SK-N-SH treated with all-trans-retinoic acid at 6 μM for 48 hours (cell line): ENCODE data around the gene SPG21.

Source experiments
- ATAC-seq: fragments of 200-7000 bp; cut with Tn5 transposase; 3 replicates; pipeline ENCODE4 v1.9.1; 2020; ENCODE audit warnings: mild to moderate bottlenecking, moderate library complexity
- ARNTL ChIP-seq: fragments of 450-650 bp; formaldehyde crosslinking; IDR thresholded peaks from 2 replicates; pipeline ENCODE4 v1.5.0; 2020; ENCODE audit warnings: low read depth, mild to moderate bottlenecking, moderate library complexity, borderline replicate concordance
- BACH2 ChIP-seq: fragments of 250-450 bp; sonication (Bioruptor Pico); IDR thresholded peaks from 2 replicates; pipeline ENCODE4 v1.9.0; 2021; ENCODE audit warnings: mild to moderate bottlenecking, borderline replicate concordance
- CSDC2 ChIP-seq: fragments of 250-450 bp; sonication (Bioruptor Pico); IDR thresholded peaks from 2 replicates; pipeline ENCODE4 v1.5.0; 2020; ENCODE audit warnings: mild to moderate bottlenecking, moderate library complexity
- ESRRG ChIP-seq: fragments of 250-450 bp; sonication (Bioruptor Pico); IDR thresholded peaks from 2 replicates; pipeline ENCODE4 v1.6.1; 2021; ENCODE audit warnings: mild to moderate bottlenecking
- GLIS3 ChIP-seq: fragments of 250-450 bp; sonication (Bioruptor Pico); IDR thresholded peaks from 2 replicates; pipeline ENCODE4 v1.5.0; 2020; ENCODE audit warnings: mild to moderate bottlenecking, moderate library complexity
- ISL1 ChIP-seq: fragments of 250-450 bp; sonication (Bioruptor Pico); IDR thresholded peaks from 2 replicates; pipeline ENCODE4 v2.1.2; 2022; ENCODE audit warnings: mild to moderate bottlenecking, moderate library complexity
- OSR1 ChIP-seq: fragments of 250-450 bp; sonication (Bioruptor Pico); IDR thresholded peaks from 2 replicates; pipeline ENCODE4 v1.8.0; 2022; ENCODE audit warnings: moderate library complexity, mild to moderate bottlenecking, inconsistent platforms
- PPARA ChIP-seq: fragments of 250-450 bp; sonication (Bioruptor Pico); IDR thresholded peaks from 2 replicates; pipeline ENCODE4 v1.5.0; 2020; ENCODE audit warnings: mild to moderate bottlenecking, borderline replicate concordance
- SNAI2 ChIP-seq: fragments of 250-450 bp; sonication (Bioruptor Pico); IDR thresholded peaks from 2 replicates; pipeline ENCODE4 v1.5.0; 2020; ENCODE audit warnings: mild to moderate bottlenecking, moderate library complexity
- TCF4 ChIP-seq: fragments of 250-450 bp; sonication (Bioruptor Pico); IDR thresholded peaks from 2 replicates; pipeline ENCODE4 v1.8.0; 2021; ENCODE audit warnings: mild to moderate bottlenecking, moderate library complexity, borderline replicate concordance
- TOX ChIP-seq: fragments of 250-450 bp; sonication (Bioruptor Pico); IDR thresholded peaks from 2 replicates; pipeline ENCODE4 v1.8.0; 2021; ENCODE audit warnings: mild to moderate bottlenecking, moderate library complexity, borderline replicate concordance
- ZC3H10 ChIP-seq: fragments of 250-450 bp; sonication (Bioruptor Pico); IDR thresholded peaks from 2 replicates; pipeline ENCODE4 v1.5.1; 2021; ENCODE audit warnings: mild to moderate bottlenecking, moderate library complexity
- ZFP3 ChIP-seq: fragments of 250-450 bp; sonication (Bioruptor Pico); IDR thresholded peaks from 2 replicates; pipeline ENCODE4 v1.5.0; 2020; ENCODE audit warnings: mild to moderate bottlenecking, moderate library complexity
- ZFP30 ChIP-seq: fragments of 450-650 bp; formaldehyde crosslinking; IDR thresholded peaks from 2 replicates; pipeline ENCODE4 v1.5.0; 2022; ENCODE audit warnings: mild to moderate bottlenecking, moderate library complexity
- ZNF565 ChIP-seq: fragments of 450-650 bp; formaldehyde crosslinking; conservative IDR thresholded peaks from 2 replicates; pipeline ENCODE4 v1.5.0; 2020; ENCODE audit warnings: low read depth, mild to moderate bottlenecking, moderate library complexity
- ZNF70 ChIP-seq: fragments of 450-650 bp; formaldehyde crosslinking; IDR thresholded peaks from 2 replicates; pipeline ENCODE4 v1.5.0; 2020; ENCODE audit warnings: mild to moderate bottlenecking, moderate library complexity
- TF ChIP-seq, protein P1 (sequence below): fragments of 250-450 bp; sonication (Bioruptor Pico); IDR thresholded peaks from 2 replicates; pipeline ENCODE4 v1.5.1; 2020; ENCODE audit warnings: low read depth, mild to moderate bottlenecking, moderate library complexity
- TF ChIP-seq, protein P2 (sequence below): fragments of 250-450 bp; sonication (Bioruptor Pico); IDR thresholded peaks from 2 replicates; pipeline ENCODE4 v1.5.1; 2021; ENCODE audit warnings: mild to moderate bottlenecking, moderate library complexity
- TF ChIP-seq, protein P3 (sequence below): fragments of 250-450 bp; sonication (Bioruptor Pico); IDR thresholded peaks from 2 replicates; pipeline ENCODE4 v1.8.0; 2020; ENCODE audit warnings: mild to moderate bottlenecking, moderate library complexity, borderline replicate concordance
- TF ChIP-seq, protein P4 (sequence below): fragments of 250-450 bp; sonication (Bioruptor Pico); IDR thresholded peaks from 2 replicates; pipeline ENCODE4 v1.8.0; 2021; ENCODE audit warnings: low read depth, mild to moderate bottlenecking, moderate library complexity, borderline replicate concordance

SPG21 gene

DNA sequence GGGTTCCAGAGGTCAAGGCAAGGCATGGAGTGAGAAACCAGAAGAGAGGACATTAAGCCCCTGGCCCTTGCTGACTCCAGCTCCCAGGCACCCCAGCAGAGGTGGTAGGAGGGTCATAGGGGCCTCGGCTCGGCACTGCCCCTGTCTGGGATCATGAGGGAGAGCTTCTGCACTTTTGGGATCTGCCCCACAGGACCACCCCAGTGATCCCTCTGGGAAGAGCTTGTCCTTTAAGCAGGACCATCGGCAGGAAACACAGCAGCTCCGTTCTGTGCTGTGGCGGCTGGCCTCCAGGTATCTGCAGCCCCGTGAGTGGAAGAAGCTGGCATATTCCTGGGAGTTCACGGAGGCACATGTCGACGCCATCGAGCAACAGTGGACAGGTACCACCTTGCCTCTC is 42.5 kb downstream of the SPG21 start:
- ATAC-seq: no peak; the same call in 2 of the 3 replicates
- no peak for TF ChIP-seq ZNF70 (CRISPR knock-in tag)
- no peak for TF ChIP-seq ZFP30 (CRISPR knock-in tag)

DNA sequence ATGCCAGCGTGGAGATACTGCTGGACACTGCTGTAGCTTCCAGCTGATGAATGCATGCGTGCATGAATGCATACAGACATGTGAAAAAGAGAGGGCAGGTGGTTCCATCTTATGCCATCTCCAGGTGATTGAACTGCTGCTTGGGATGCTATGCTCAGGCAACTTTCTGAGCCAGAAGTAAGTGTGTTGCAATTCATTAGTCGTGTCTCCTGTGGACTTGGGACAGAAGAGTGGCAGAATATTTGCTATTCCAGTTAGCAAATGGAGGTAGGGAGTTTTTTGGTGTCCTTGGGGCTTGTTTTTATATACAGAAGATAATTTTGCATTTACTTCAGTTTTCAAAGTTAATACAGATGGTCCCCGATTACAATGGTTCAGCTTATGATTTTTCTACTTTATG is 44.8 kb downstream of the SPG21 start:
- ATAC-seq: no peak
- no peak for TF ChIP-seq TCF4 (CRISPR knock-in tag)
- TF ChIP-seq TOX (CRISPR knock-in tag): no peak
- TF ChIP-seq, protein P1, sequence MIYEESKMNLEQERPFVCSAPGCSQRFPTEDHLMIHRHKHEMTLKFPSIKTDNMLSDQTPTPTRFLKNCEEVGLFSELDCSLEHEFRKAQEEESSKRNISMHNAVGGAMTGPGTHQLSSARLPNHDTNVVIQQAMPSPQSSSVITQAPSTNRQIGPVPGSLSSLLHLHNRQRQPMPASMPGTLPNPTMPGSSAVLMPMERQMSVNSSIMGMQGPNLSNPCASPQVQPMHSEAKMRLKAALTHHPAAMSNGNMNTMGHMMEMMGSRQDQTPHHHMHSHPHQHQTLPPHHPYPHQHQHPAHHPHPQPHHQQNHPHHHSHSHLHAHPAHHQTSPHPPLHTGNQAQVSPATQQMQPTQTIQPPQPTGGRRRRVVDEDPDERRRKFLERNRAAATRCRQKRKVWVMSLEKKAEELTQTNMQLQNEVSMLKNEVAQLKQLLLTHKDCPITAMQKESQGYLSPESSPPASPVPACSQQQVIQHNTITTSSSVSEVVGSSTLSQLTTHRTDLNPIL (CRISPR knock-in tag): no peak
- TF ChIP-seq, protein P2, sequence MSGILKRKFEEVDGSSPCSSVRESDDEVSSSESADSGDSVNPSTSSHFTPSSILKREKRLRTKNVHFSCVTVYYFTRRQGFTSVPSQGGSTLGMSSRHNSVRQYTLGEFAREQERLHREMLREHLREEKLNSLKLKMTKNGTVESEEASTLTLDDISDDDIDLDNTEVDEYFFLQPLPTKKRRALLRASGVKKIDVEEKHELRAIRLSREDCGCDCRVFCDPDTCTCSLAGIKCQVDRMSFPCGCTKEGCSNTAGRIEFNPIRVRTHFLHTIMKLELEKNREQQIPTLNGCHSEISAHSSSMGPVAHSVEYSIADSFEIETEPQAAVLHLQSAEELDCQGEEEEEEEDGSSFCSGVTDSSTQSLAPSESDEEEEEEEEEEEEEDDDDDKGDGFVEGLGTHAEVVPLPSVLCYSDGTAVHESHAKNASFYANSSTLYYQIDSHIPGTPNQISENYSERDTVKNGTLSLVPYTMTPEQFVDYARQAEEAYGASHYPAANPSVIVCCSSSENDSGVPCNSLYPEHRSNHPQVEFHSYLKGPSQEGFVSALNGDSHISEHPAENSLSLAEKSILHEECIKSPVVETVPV (CRISPR knock-in tag): no peak
- no peak for TF ChIP-seq SNAI2
- TF ChIP-seq ZNF70 (CRISPR knock-in tag): no peak
- TF ChIP-seq, protein P3, sequence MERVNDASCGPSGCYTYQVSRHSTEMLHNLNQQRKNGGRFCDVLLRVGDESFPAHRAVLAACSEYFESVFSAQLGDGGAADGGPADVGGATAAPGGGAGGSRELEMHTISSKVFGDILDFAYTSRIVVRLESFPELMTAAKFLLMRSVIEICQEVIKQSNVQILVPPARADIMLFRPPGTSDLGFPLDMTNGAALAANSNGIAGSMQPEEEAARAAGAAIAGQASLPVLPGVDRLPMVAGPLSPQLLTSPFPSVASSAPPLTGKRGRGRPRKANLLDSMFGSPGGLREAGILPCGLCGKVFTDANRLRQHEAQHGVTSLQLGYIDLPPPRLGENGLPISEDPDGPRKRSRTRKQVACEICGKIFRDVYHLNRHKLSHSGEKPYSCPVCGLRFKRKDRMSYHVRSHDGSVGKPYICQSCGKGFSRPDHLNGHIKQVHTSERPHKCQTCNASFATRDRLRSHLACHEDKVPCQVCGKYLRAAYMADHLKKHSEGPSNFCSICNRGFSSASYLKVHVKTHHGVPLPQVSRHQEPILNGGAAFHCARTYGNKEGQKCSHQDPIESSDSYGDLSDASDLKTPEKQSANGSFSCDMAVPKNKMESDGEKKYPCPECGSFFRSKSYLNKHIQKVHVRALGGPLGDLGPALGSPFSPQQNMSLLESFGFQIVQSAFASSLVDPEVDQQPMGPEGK (CRISPR knock-in tag): no peak
- TF ChIP-seq PPARA (CRISPR knock-in tag): no peak
- no peak for TF ChIP-seq BACH2 (CRISPR knock-in tag)

DNA sequence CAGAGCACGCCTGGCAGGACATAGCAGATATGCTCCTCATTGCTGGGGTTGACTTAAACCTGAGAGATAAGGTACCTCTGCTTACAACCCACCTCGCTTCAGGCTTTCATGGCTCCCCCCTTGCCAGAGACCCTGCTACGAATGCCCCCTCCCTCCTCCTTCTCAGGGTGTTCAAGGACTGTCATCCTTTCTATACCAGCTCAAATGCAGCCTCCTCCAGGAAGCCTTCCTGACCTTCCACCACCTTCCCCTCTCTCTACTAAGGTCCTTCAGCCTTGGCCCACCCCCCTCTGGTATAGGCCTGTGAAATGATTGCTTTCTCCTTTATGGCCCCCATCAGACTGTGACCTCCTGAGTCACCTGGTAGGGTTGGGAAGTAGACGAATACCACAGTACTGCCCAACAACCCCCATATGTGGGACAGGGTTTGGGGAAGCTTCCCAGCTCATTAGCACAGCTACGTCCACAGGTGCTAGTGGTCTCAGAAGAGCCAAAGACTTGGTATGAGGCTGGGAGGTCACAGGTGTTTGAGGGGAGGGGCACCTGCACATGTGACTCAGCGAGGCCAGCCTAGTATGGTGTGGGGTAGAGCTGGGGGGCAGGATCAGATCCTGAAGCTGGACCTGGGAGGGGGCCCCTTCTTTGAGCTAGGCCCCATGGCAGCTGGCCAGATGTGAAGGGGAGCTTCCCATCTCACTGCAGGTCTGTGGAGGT is 46.0 kb downstream of the SPG21 start:
- TF ChIP-seq SNAI2 (no peak), ESRRG (no peak), TOX (CRISPR knock-in tag) (no peak), GLIS3 (CRISPR knock-in tag) (no peak), ZNF565 (CRISPR knock-in tag) (no peak), ZNF70 (CRISPR knock-in tag) (no peak), ARNTL (no peak), ZFP3 (no peak), ZC3H10 (CRISPR knock-in tag) (no peak), OSR1 (CRISPR knock-in tag) (no peak), CSDC2 (CRISPR knock-in tag) (no peak), PPARA (CRISPR knock-in tag) (no peak), ISL1 (CRISPR knock-in tag) (no peak)
- TF ChIP-seq, protein P1 (CRISPR knock-in tag): no peak
- TF ChIP-seq, all 23 proteins: peak for 0

DNA sequence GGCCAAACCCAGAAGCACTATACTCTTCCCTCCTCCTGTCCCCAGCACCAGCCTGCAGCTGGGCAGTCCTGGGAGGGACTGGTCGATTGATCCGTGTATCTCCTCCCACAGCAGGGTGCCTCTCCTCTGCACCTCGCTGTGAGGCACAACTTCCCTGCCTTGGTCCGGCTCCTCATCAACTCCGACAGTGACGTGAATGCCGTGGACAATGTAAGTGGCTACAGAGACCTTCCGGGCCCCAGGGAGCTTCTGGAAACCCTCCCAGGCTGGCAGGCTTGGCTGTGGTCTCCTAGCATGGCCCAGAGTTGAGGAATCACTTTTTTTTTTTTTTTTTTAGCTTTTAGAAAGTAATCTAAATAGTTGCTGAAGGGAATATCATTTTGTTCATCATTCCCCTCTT is 47.4 kb downstream of the SPG21 start:
- ATAC-seq: no peak
- TF ChIP-seq ESRRG (no peak), ARNTL (no peak), GLIS3 (CRISPR knock-in tag) (no peak), ISL1 (CRISPR knock-in tag) (no peak), SNAI2 (no peak), ZFP30 (CRISPR knock-in tag) (no peak)
- TF ChIP-seq, protein P2 (CRISPR knock-in tag): no peak
- TF ChIP-seq, protein P4, sequence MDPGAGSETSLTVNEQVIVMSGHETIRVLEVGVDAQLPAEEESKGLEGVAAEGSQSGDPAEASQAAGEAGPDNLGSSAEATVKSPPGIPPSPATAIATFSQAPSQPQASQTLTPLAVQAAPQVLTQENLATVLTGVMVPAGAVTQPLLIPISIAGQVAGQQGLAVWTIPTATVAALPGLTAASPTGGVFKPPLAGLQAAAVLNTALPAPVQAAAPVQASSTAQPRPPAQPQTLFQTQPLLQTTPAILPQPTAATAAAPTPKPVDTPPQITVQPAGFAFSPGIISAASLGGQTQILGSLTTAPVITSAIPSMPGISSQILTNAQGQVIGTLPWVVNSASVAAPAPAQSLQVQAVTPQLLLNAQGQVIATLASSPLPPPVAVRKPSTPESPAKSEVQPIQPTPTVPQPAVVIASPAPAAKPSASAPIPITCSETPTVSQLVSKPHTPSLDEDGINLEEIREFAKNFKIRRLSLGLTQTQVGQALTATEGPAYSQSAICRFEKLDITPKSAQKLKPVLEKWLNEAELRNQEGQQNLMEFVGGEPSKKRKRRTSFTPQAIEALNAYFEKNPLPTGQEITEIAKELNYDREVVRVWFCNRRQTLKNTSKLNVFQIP (CRISPR knock-in tag): no peak
- TF ChIP-seq, protein P3 (CRISPR knock-in tag): no peak

More for the DNA sequence above, 46.0 kb downstream of the SPG21 start:
- ATAC-seq: no peak
